HG03342 (cell line): ENCODE results near the gene TMEM200A.

ENCODE experiments used
- ATAC-seq: cut with Tn5 transposase; IDR thresholded peaks from one replicate; pipeline ENCODE4 v1.9.1; 2021; ENCODE audit warnings: mild to moderate bottlenecking, moderate library complexity; ENCODE audit not compliant: unreplicated experiment

The TMEM200A gene

GRCh38 chr6:130423044-130423443 lies 57.2 kb downstream of the TMEM200A start:
- ATAC-seq, result no peak

- no peak for ATAC-seq
Measured at GRCh38 chr6:130424710-130425109, 58.9 kb downstream of the TMEM200A start.

GRCh38 chr6:130425537-130425936 lies 59.7 kb downstream of the TMEM200A start:
- ATAC-seq, result no peak

- ATAC-seq, result no peak
Measured at GRCh38 chr6:130426066-130426721, 60.4 kb downstream of the TMEM200A start.

GRCh38 chr6:130431346-130431852 lies 65.6 kb downstream of the TMEM200A start:
- no peak for ATAC-seq

- no peak for ATAC-seq
Measured at GRCh38 chr6:130432838-130433237, 67.0 kb downstream of the TMEM200A start.

GRCh38 chr6:130434174-130434873 lies 68.5 kb downstream of the TMEM200A start:
- ATAC-seq, result no peak

GRCh38 chr6:130435181-130435580 lies 69.4 kb downstream of the TMEM200A start:
- no peak for ATAC-seq

GRCh38 chr6:130437961-130438360 lies 72.1 kb downstream of the TMEM200A start:
- no peak for ATAC-seq

- no peak for ATAC-seq
Measured at GRCh38 chr6:130447374-130447773, 81.6 kb downstream of the TMEM200A start.

- ATAC-seq, result no peak
Measured at GRCh38 chr6:130452336-130452735, 86.5 kb downstream of the TMEM200A start.

- ATAC-seq, result no peak
Measured at GRCh38 chr6:130453230-130453629, 87.4 kb downstream of the TMEM200A start.

GRCh38 chr6:130457605-130458004 lies 91.8 kb downstream of the TMEM200A start:
- ATAC-seq, result no peak

- ATAC-seq, result no peak
Measured at GRCh38 chr6:130459316-130459715, 93.5 kb downstream of the TMEM200A start.

GRCh38 chr6:130460934-130461333 lies 95.1 kb downstream of the TMEM200A start:
- no peak for ATAC-seq

GRCh38 chr6:130466052-130466747 lies 100.4 kb downstream of the TMEM200A start:
- no peak for ATAC-seq

GRCh38 chr6:130466748-130467061 lies 100.9 kb downstream of the TMEM200A start:
- no peak for ATAC-seq

- ATAC-seq, result no peak
Measured at GRCh38 chr6:130467146-130468050, 101.6 kb downstream of the TMEM200A start.

GRCh38 chr6:130470766-130471165 lies 104.9 kb downstream of the TMEM200A start:
- ATAC-seq, result no peak

GRCh38 chr6:130473886-130474285 lies 108.1 kb downstream of the TMEM200A start:
- no peak for ATAC-seq
